ENCODE results near the gene CDK6. TPM values are rescaled to one million over a fixed set of nuclear protein-coding genes. Genes with fewer than 3 reads are reported as not detected.

The CDK6 gene
- total and polyA plus RNA-seq, 4 donors, result 3.3 to 35.0 (median 12.0) TPM

DNA sequence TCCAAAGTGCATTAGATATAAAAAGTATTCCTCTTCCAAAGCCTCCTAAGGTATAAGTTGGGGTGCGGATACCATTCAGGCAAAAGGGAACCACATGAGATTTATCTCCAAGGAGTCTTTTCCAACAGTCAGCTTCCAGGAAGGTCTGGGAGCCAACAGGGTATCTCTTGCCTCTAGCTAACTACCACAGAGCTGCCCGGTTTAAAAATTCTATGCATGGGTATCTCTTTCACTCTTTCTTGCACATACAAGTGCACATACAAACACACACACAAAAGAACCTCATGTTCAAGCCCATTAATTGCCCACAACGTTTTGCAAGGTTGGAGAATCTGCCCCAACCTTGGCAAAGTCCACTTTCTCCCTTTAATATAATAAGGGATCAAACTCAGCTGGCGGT is 80.7 kb downstream of the CDK6 start:
- Histone ChIP-seq H3K27me3 (ENCODE audit: control insufficient read depth in 4 of 4, insufficient read depth in 4 of 4, low read length in 3 of 4) (no peaks in the 10 kb centered on the region), H3K4me3 (ENCODE audit: low read depth in 1 of 3, low read length in 3 of 3) (no peak overlapping the region), H3K36me3 (ENCODE audit: control insufficient read depth in 4 of 4, insufficient read depth in 3 of 4, low read depth in 1 of 4, low read length in 3 of 4) (no peaks in the 10 kb centered on the region), H3K27ac (ENCODE audit: low read depth in 1 of 2, low read length in 2 of 2) (no peak overlapping the region), H3K9ac (ENCODE audit: low read depth in 1 of 2, low read length in 2 of 2) (no peak overlapping the region), H3K4me1 (ENCODE audit: control insufficient read depth in 4 of 4, insufficient read depth in 4 of 4, low read length in 3 of 4) (peaks cover 0 to 6% (median 1%) of the 10 kb centered on the region in 4 donors), H3K9me3 (ENCODE audit: control insufficient read depth in 4 of 4, low read length in 3 of 4) (no peaks in the 10 kb centered on the region)
- DNase-seq (ENCODE audit: low spot score), result no peak
- TF ChIP-seq RXRA (IDR thresholded peaks at IDR 0.05), result no peak
- no peak for TF ChIP-seq NR2F2 (IDR thresholded peaks at IDR 0.05)
- no peak for TF ChIP-seq EGR1 (IDR thresholded peaks at IDR 0.05; ENCODE audit: low read depth in 2 of 2)
- no peak for TF ChIP-seq FOXA1 (IDR thresholded peaks at IDR 0.05)
- TF ChIP-seq ZBTB33 (IDR thresholded peaks at IDR 0.05), result no peak
- no peak for TF ChIP-seq TAF1 (conservative IDR thresholded peaks at IDR 0.05)
- no peak for TF ChIP-seq YY1 (IDR thresholded peaks at IDR 0.05)
- TF ChIP-seq FOXA2 (IDR thresholded peaks at IDR 0.05), result no peak
- no peak for TF ChIP-seq CTCF (IDR thresholded peaks at IDR 0.05; ENCODE audit: low read depth, low read length, missing input control)
- no peak for TF ChIP-seq HNF4A (conservative IDR thresholded peaks at IDR 0.05)
- TF ChIP-seq JUND (IDR thresholded peaks at IDR 0.05), result no peak
- TF ChIP-seq, protein P1, sequence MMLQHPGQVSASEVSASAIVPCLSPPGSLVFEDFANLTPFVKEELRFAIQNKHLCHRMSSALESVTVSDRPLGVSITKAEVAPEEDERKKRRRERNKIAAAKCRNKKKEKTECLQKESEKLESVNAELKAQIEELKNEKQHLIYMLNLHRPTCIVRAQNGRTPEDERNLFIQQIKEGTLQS (IDR thresholded peaks at IDR 0.05), result no peak
- TF ChIP-seq, protein P2, sequence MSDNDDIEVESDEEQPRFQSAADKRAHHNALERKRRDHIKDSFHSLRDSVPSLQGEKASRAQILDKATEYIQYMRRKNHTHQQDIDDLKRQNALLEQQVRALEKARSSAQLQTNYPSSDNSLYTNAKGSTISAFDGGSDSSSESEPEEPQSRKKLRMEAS (IDR thresholded peaks at IDR 0.05), result no peak
- 67% methylated on average over 4 of the region's 4 CpGs for WGBS

DNA sequence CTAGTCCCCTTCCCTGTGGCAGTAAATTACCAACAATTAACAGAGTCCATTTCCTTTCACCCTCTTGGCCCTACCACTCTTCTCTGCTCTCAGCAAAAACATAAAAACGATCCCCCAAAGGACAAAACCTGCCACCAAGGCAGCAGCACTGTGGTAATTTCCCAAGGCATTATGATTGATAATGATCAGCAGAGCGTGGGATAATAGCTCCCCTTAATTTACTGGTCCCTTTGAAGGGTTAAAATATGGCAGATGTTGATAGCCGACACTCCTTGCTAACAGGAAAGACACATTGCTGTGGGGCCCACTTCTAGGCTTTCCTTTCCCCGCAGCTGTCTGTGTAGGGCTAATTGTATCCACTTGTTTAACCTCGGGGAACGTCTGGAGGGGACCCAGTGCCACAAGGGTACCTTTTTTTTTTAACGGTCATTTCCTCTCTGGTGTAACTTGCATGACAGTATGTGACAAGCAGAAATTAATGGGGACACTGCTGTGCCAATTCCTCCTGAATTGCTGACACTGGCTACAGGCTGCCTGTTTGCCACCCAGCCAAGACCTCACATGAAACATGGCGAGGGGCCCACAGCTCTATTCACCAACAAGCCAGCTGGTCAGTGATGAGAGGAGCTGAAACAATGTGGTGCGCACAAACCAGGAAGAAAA is 81.3 kb downstream of the CDK6 start:
- Histone ChIP-seq H3K27me3 (ENCODE audit: control insufficient read depth in 4 of 4, insufficient read depth in 4 of 4, low read length in 3 of 4) (no peaks in the 10 kb centered on the region), H3K27ac (ENCODE audit: low read depth in 1 of 2, low read length in 2 of 2) (no peak overlapping the region), H3K36me3 (ENCODE audit: control insufficient read depth in 4 of 4, insufficient read depth in 3 of 4, low read depth in 1 of 4, low read length in 3 of 4) (no peaks in the 10 kb centered on the region), H3K9me3 (ENCODE audit: control insufficient read depth in 4 of 4, low read length in 3 of 4) (no peaks in the 10 kb centered on the region), H3K4me3 (ENCODE audit: low read depth in 1 of 3, low read length in 3 of 3) (no peak overlapping the region), H3K4me1 (ENCODE audit: control insufficient read depth in 4 of 4, insufficient read depth in 4 of 4, low read length in 3 of 4) (peaks cover under 1 to 6% (median 3%) of the 10 kb centered on the region in 4 donors), H3K9ac (ENCODE audit: low read depth in 1 of 2, low read length in 2 of 2) (no peak overlapping the region)
- DNase-seq (ENCODE audit: low spot score), result peak; percentile 40
- 80% methylated on average over 9 of the region's 9 CpGs for WGBS
- TF ChIP-seq FOXA2 (IDR thresholded peaks at IDR 0.05) (no peak), NR2F2 (IDR thresholded peaks at IDR 0.05) (no peak), YY1 (IDR thresholded peaks at IDR 0.05) (no peak), RAD21 (IDR thresholded peaks at IDR 0.05) (no peak), JUND (IDR thresholded peaks at IDR 0.05) (no peak), HNF4G (IDR thresholded peaks at IDR 0.05) (no peak), FOXA1 (IDR thresholded peaks at IDR 0.05) (no peak), EGR1 (IDR thresholded peaks at IDR 0.05; ENCODE audit: low read depth in 2 of 2) (no peak), TAF1 (conservative IDR thresholded peaks at IDR 0.05) (no peak), CTCF (IDR thresholded peaks at IDR 0.05; ENCODE audit: low read depth, low read length, missing input control) (no peak), RXRA (IDR thresholded peaks at IDR 0.05) (no peak), GABPA (IDR thresholded peaks at IDR 0.05 in 1 of 2, conservative IDR thresholded peaks at IDR 0.05 in 1 of 2) (no peak), SP1 (IDR thresholded peaks at IDR 0.05) (no peak), ZBTB33 (IDR thresholded peaks at IDR 0.05) (no peak)
- TF ChIP-seq, protein P1 (IDR thresholded peaks at IDR 0.05), result no peak
- TF ChIP-seq, protein P2 (IDR thresholded peaks at IDR 0.05), result no peak

All from liver (tissue), 9 donors.